K562 treated with DMSO at 1 percent for 12 hours (cell line): ENCODE measurements around the gene LRP2BP. TPM values are rescaled to one million over a fixed set of nuclear protein-coding genes. Genes with fewer than 3 reads are reported as not detected.

Experiments
- total RNA-seq: library from RNA; unstranded; fragments of 300-600 nt; gene quantifications from 2 replicates; pipeline ENCODE4 v1.2.3, GENCODE V29; 2022; ENCODE audit not compliant: insufficient read depth

LRP2BP gene
- 0.35 and 0.67 TPM in 2 replicates for total RNA-seq

GRCh38 chr4:185395238-185395955, at the start of gene LRP2BP:
TSS of gene LRP2BP (minus strand) at chr4:185395924. CDS start at chr4:185378186, 17,738 bp downstream.

GRCh38 chr4:185425647-185426352, 30.1 kb upstream of the LRP2BP start, which contains the start of gene UFSP2:
TSS of gene UFSP2 (minus strand) at chr4:185425964. CDS start at chr4:185425868, 96 bp downstream.

DNA sequence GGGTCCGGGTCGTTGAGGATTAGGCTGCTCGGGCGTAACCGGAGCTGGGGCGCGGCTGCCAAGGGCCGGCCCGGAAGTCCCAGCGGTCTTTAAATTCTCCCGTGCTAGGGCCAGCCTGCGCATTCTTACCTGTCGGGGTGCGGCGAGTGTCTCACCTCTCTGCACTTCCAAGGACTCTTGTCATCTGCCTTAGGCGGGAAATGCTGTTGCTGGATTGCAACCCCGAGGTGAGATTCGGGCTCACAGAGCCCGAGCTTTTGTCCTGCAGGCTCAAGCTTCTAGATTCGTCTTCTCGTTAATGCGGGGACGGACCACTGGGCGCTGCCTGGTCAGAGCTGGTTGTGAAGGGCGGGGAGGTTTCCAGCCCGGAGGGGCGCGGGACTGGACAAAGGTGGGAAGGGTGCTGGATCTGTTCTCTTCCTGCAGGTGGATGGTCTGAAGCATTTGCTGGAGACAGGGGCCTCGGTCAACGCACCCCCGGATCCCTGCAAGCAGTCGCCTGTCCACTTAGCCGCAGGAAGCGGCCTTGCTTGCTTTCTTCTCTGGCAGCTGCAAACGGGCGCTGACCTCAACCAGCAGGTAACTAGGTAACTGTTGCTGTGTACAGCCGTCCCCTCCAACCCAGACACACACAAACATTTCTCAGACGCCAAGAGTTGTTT, 1.1 kb upstream of the LRP2BP start, which contains the start of gene ANKRD37:
TSS of gene ANKRD37 (plus strand) at position 118 of the 662 bp plus-strand sequence. CDS start at position 201, 83 bp downstream.

Other genes starting within 250 kb of the LRP2BP start
- 4.5 and 16.7 TPM in 2 replicates for gene CFAP97, start 191.9 kb downstream of the LRP2BP start, total RNA-seq
- 5.3 and 15.5 TPM in 2 replicates for gene SNX25, start 186.3 kb downstream of the LRP2BP start, total RNA-seq
- 6.8 and 12.1 TPM in 2 replicates for gene ANKRD37, start 917 bp upstream of the LRP2BP start, total RNA-seq
- 9.5 and 11.4 TPM in 2 replicates for gene UFSP2, start 30.0 kb upstream of the LRP2BP start, total RNA-seq
- gene CCDC110, start 75.8 kb upstream of the LRP2BP start, total RNA-seq: not detected in 2 replicates
- 0.59 TPM in 1 of 2 replicates, not detected in the other for gene PDLIM3, start 139.6 kb upstream of the LRP2BP start, total RNA-seq